NCI-H1092 (cell line): ENCODE results near the gene MEIS3.

Experiments
- DNase-seq: peaks from one replicate; lab custom pipeline; 2025; lab: John Stamatoyannopoulos, UW

The MEIS3 gene

GRCh38 chr19:47435196-47435595, 15.9 kb upstream of the MEIS3 start:
- DNase-seq, result no peak

GRCh38 chr19:47434088-47434487, 14.8 kb upstream of the MEIS3 start:
- no peak for DNase-seq

- DNase-seq, result no peak
Observed at GRCh38 chr19:47433121-47433520, 13.8 kb upstream of the MEIS3 start.

- DNase-seq, result no peak
Observed at GRCh38 chr19:47432499-47432898, 13.2 kb upstream of the MEIS3 start.

- DNase-seq, result no peak
Observed at GRCh38 chr19:47432091-47432490, 12.8 kb upstream of the MEIS3 start.

GRCh38 chr19:47430041-47430802, 10.9 kb upstream of the MEIS3 start:
- no peak for DNase-seq

- no peak for DNase-seq
Observed at GRCh38 chr19:47429140-47429793, 9.9 kb upstream of the MEIS3 start.

GRCh38 chr19:47428177-47428894, 9.0 kb upstream of the MEIS3 start:
- DNase-seq, result peak; percentile 78

GRCh38 chr19:47427241-47428176, 8.2 kb upstream of the MEIS3 start:
- DNase-seq, result peak; percentile 31

- no peak for DNase-seq
Observed at GRCh38 chr19:47423203-47423882, 4.0 kb upstream of the MEIS3 start.

GRCh38 chr19:47422417-47423163, 3.3 kb upstream of the MEIS3 start:
- no peak for DNase-seq

- no peak for DNase-seq
Observed at GRCh38 chr19:47421844-47422395, 2.6 kb upstream of the MEIS3 start.

GRCh38 chr19:47421244-47421786, 2.0 kb upstream of the MEIS3 start:
- no peak for DNase-seq

GRCh38 chr19:47419789-47420188, 462 bp upstream of the MEIS3 start:
- no peak for DNase-seq

GRCh38 chr19:47418692-47419029, 666 bp downstream of the MEIS3 start:
- no peak for DNase-seq

- DNase-seq, result no peak
Observed at GRCh38 chr19:47417746-47418691, 1.3 kb downstream of the MEIS3 start.

GRCh38 chr19:47417107-47417745, 2.1 kb downstream of the MEIS3 start:
- no peak for DNase-seq

GRCh38 chr19:47416643-47416985, 2.7 kb downstream of the MEIS3 start:
- no peak for DNase-seq
